ENCODE results near the gene PRPS1L1. TPM values are rescaled to one million over a fixed set of nuclear protein-coding genes. Genes with fewer than 3 reads are reported as not detected.

The PRPS1L1 gene
- polyA plus RNA-seq, 1 of the 3 experiments (the other 2 are of a cell fraction), result not detected

DNA sequence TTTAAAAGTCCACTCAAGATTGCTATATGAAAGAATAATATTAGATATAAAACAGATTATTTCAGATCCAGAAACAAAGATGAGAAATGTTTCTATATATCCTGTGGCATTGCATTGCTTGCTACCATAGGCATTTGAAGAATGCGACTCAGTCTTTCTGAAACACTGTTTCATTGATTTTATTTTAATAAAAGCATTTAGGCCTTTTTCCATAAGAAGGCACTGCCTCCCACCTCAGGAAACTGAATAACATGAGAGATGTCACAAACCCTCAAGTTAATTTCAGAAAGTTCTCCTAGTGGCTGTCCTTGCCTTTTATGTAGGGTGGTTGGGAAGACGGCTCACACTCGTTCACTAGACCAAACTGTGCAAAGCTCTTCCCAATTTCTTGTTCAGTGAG, 23.3 kb downstream of the PRPS1L1 start (continued):
- TF ChIP-seq, protein P1, sequence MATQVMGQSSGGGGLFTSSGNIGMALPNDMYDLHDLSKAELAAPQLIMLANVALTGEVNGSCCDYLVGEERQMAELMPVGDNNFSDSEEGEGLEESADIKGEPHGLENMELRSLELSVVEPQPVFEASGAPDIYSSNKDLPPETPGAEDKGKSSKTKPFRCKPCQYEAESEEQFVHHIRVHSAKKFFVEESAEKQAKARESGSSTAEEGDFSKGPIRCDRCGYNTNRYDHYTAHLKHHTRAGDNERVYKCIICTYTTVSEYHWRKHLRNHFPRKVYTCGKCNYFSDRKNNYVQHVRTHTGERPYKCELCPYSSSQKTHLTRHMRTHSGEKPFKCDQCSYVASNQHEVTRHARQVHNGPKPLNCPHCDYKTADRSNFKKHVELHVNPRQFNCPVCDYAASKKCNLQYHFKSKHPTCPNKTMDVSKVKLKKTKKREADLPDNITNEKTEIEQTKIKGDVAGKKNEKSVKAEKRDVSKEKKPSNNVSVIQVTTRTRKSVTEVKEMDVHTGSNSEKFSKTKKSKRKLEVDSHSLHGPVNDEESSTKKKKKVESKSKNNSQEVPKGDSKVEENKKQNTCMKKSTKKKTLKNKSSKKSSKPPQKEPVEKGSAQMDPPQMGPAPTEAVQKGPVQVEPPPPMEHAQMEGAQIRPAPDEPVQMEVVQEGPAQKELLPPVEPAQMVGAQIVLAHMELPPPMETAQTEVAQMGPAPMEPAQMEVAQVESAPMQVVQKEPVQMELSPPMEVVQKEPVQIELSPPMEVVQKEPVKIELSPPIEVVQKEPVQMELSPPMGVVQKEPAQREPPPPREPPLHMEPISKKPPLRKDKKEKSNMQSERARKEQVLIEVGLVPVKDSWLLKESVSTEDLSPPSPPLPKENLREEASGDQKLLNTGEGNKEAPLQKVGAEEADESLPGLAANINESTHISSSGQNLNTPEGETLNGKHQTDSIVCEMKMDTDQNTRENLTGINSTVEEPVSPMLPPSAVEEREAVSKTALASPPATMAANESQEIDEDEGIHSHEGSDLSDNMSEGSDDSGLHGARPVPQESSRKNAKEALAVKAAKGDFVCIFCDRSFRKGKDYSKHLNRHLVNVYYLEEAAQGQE (IDR thresholded peaks at IDR 0.05; ENCODE audit: low read depth, low read length), result no peak
- no peak for TF ChIP-seq POLR2AphosphoS5 (IDR thresholded peaks at IDR 0.05; ENCODE audit: low read depth, low read length)

DNA sequence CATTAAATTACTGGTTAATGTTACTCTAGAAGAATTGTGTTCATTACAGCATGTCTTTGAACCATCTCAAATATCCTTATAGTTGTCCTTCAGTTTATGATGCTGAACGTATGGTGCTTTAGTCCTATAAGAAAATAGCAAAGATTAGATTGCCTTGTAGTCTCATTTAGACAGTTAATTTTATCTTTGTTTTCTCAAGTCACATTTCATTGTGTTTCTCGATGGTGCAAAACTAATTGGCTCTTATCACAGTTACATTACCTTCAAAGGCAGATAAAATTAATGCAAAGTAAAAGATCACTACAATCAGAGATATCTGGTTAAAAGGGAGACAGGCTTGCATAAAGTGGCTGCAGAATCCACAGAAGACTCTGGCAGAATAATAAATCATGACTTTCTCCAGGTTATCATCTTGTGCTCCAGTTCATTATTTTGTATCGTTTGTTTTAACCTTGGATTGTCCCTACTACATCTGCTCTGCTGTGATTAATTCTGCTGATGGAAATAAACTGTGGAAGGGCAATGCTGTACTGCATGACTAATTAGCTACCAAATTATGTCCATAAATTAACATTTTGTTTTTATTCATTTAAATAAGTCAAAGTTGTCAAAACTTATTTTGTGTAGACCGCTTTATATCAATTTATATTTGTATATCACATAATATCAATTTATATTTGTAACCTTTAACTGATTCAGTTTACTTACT, 24.2 kb downstream of the PRPS1L1 start:
- H3K27ac ChIP-seq (ENCODE audit: low read depth in 2 of 2, low read length in 1 of 2), result no peak overlapping the region; a peak in 1 of 4 replicates
- H3K9me2 ChIP-seq, result no peaks in the 10 kb centered on the region
- H3K9me3 ChIP-seq, result 0 out of 2 replicates have a peak, but pooled peaks cover 4% of the 10 kb centered on the region
- H3K79me2 ChIP-seq (ENCODE audit: insufficient read depth), result no peaks in the 10 kb centered on the region
- no peaks in the 10 kb centered on the region for H4K20me1 ChIP-seq (ENCODE audit: insufficient read depth)
- no peak overlapping the region for H3K9ac ChIP-seq
- H3K4me2 ChIP-seq, result no peak overlapping the region
- ChIA-PET POLR2A (no interaction called here), CTCF (no interaction called here)
- no peaks in the 10 kb centered on the region; a peak in 2 of 4 replicates for H3K4me1 ChIP-seq (ENCODE audit: control insufficient read depth in 1 of 2, insufficient read depth in 2 of 2, low read depth in 1 of 2, low read length in 1 of 2)
- H3K27me3 ChIP-seq (ENCODE audit: insufficient read depth), result 0 out of 2 replicates have a peak, but pooled peaks cover 4% of the 10 kb centered on the region
- H3F3A ChIP-seq (replicated peaks; ENCODE audit: insufficient read depth), result peaks cover 6% of the 10 kb centered on the region
- TF ChIP-seq TCF12 (IDR thresholded peaks at IDR 0.05) (no peak), SIN3A (IDR thresholded peaks at IDR 0.05; ENCODE audit: borderline replicate concordance, low read depth, low read length) (no peak), GABPA (IDR thresholded peaks at IDR 0.05; ENCODE audit: low read depth) (no peak), RFX5 (IDR thresholded peaks at IDR 0.05; ENCODE audit: low read length) (no peak), EP300 (IDR thresholded peaks at IDR 0.05; ENCODE audit: borderline replicate concordance in 1 of 2, low read depth in 1 of 2, low read length in 1 of 2) (no peak), MXI1 (IDR thresholded peaks at IDR 0.05; ENCODE audit: low read depth, low read length) (no peak)
- TF ChIP-seq, protein P2, sequence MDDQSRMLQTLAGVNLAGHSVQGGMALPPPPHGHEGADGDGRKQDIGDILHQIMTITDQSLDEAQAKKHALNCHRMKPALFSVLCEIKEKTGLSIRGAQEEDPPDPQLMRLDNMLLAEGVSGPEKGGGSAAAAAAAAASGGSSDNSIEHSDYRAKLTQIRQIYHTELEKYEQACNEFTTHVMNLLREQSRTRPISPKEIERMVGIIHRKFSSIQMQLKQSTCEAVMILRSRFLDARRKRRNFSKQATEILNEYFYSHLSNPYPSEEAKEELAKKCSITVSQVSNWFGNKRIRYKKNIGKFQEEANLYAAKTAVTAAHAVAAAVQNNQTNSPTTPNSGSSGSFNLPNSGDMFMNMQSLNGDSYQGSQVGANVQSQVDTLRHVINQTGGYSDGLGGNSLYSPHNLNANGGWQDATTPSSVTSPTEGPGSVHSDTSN (IDR thresholded peaks at IDR 0.05), result no peak
- no peak overlapping the region for H3K4me3 ChIP-seq (ENCODE audit: low read depth in 2 of 2, low read length in 1 of 2)
- no peak overlapping the region for H2AFZ ChIP-seq (ENCODE audit: low read depth)
- no peak for DNase-seq
- H3K36me3 ChIP-seq (replicated peaks in 1 of 2; ENCODE audit: control insufficient read depth in 1 of 2, insufficient read depth in 2 of 2, low read length in 1 of 2), result no peaks in the 10 kb centered on the region
- WGBS (ENCODE audit: low lambda C conversion rate), result 13% methylated on average over 4 of the region's 4 CpGs

DNA sequence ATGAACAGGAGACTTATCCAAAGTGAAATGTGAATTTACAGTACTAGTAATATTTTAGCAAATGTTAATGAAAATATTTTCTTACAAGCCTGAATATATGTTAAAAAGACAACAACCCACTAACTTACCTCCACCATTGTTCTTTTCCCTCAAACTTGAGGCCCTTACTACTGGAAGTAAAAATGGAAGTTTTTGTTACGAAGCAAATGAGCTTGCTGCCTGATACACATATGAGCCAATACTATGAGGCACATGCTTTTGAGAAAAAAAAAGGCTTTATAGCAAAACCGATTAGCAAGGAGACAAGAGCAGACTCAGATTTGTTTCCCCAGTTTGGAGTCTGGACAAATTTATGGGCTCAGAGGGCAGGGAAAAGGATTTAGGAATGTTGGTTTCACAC, 29.0 kb downstream of the PRPS1L1 start:
- POLR2A ChIA-PET, result no interaction called here
- H3K27ac ChIP-seq (ENCODE audit: low read depth in 2 of 2, low read length in 1 of 2), result no peak overlapping the region
- CTCF ChIA-PET, result interaction anchor here (1.0 kb wide), 1 partner anchor 17 kb away, joined by 4 read pairs; no protein-coding TSS in a partner anchor
- TF ChIP-seq, protein P3, sequence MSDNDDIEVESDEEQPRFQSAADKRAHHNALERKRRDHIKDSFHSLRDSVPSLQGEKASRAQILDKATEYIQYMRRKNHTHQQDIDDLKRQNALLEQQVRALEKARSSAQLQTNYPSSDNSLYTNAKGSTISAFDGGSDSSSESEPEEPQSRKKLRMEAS (IDR thresholded peaks at IDR 0.05; ENCODE audit: low read depth), result no peak
- TF ChIP-seq NFIC (IDR thresholded peaks at IDR 0.05; ENCODE audit: borderline replicate concordance), result no peak
- TF ChIP-seq, protein P1 (IDR thresholded peaks at IDR 0.05; ENCODE audit: low read depth, low read length), result no peak
- TF ChIP-seq EP300 (IDR thresholded peaks at IDR 0.05; ENCODE audit: borderline replicate concordance in 1 of 2, low read depth in 1 of 2, low read length in 1 of 2), result no peak
- TF ChIP-seq TEAD4 (IDR thresholded peaks at IDR 0.05; ENCODE audit: borderline replicate concordance, insufficient read depth), result no peak
- no peak for TF ChIP-seq POLR2AphosphoS5 (IDR thresholded peaks at IDR 0.05; ENCODE audit: low read depth, low read length)
- TF ChIP-seq NRF1 (IDR thresholded peaks at IDR 0.05; ENCODE audit: low read depth, low read length), result no peak
- TF ChIP-seq TAF1 (IDR thresholded peaks at IDR 0.05; ENCODE audit: borderline replicate concordance, low read depth, low read length), result no peak
- no peak for TF ChIP-seq EZH2phosphoT487 (IDR thresholded peaks at IDR 0.05; ENCODE audit: borderline replicate concordance, low read depth)

More for the DNA sequence above, 29.0 kb downstream of the PRPS1L1 start:
- no peaks in the 10 kb centered on the region for H4K20me1 ChIP-seq (ENCODE audit: insufficient read depth)
- peaks cover 12% of the 10 kb centered on the region; the same call in 1 of the 2 replicates for H3K27me3 ChIP-seq (ENCODE audit: insufficient read depth)
- no peaks in the 10 kb centered on the region for H3K4me1 ChIP-seq (ENCODE audit: control insufficient read depth in 1 of 2, insufficient read depth in 2 of 2, low read depth in 1 of 2, low read length in 1 of 2)
- H3K79me2 ChIP-seq (ENCODE audit: insufficient read depth), result no peaks in the 10 kb centered on the region
- H3F3A ChIP-seq (replicated peaks; ENCODE audit: insufficient read depth), result no peaks in the 10 kb centered on the region
- H3K9ac ChIP-seq, result no peak overlapping the region
- H3K9me2 ChIP-seq, result no peaks in the 10 kb centered on the region
- no peak overlapping the region for H2AFZ ChIP-seq (ENCODE audit: low read depth)
- H3K4me3 ChIP-seq (ENCODE audit: low read depth in 2 of 2, low read length in 1 of 2), result no peak overlapping the region
- DNase-seq, result no peak
- 15% methylated on average over 2 of the region's 2 CpGs for WGBS (ENCODE audit: low lambda C conversion rate)
- H3K9me3 ChIP-seq, result peaks cover 4% of the 10 kb centered on the region; the same call in 1 of the 2 replicates
- H3K4me2 ChIP-seq, result no peak overlapping the region
- no peaks in the 10 kb centered on the region for H3K36me3 ChIP-seq (replicated peaks in 1 of 2; ENCODE audit: control insufficient read depth in 1 of 2, insufficient read depth in 2 of 2, low read length in 1 of 2)
